Mesendoderm (in vitro differentiated cells): ENCODE results near the gene WASF3.

Source experiments
- DNase-seq: peaks from one replicate; pipeline ENCODE4 v3.0.0; 2013
- H2AK5ac ChIP-seq: 2 replicates; pipeline ENCODE4 v1.6.1; 2013; ENCODE audit warnings: low read length, inconsistent platforms
- H2BK120ac ChIP-seq: 2 replicates; pipeline ENCODE4 v1.6.1; 2013; ENCODE audit warnings: low read depth, mild to moderate bottlenecking, low read length, moderate library complexity, mixed read lengths
- H2BK15ac ChIP-seq: replicated peaks from 2 replicates; pipeline ENCODE4 v1.6.1; 2013; ENCODE audit warnings: low read depth, mild to moderate bottlenecking, moderate library complexity
- H2BK5ac ChIP-seq: 2 replicates; pipeline ENCODE4 v1.6.1; 2013; ENCODE audit warnings: low read length, inconsistent platforms
- H3K18ac ChIP-seq: 2 replicates; pipeline ENCODE4 v1.6.1; 2013; ENCODE audit warnings: mild to moderate bottlenecking, low read length, mixed read lengths
- H3K23ac ChIP-seq: one replicate; pipeline ENCODE4 v1.6.1; 2013; ENCODE audit warnings: low read length
- H3K27ac ChIP-seq: 2 replicates; pipeline ENCODE4 v1.5.1; 2013; ENCODE audit warnings: low read depth, mild to moderate bottlenecking, inconsistent platforms, low read length, moderate library complexity
- H3K27me3 ChIP-seq: 2 replicates; pipeline ENCODE4 v1.6.1; 2013; ENCODE audit warnings: low read length, control low read depth, mild to moderate bottlenecking, inconsistent platforms; ENCODE audit not compliant: insufficient read depth, poor library complexity
- H3K36me3 ChIP-seq: 2 replicates; pipeline ENCODE4 v1.6.1; 2013; ENCODE audit warnings: low read length, inconsistent platforms; ENCODE audit not compliant: control insufficient read depth, insufficient read depth
- H3K4ac ChIP-seq: one replicate; pipeline ENCODE4 v1.6.1; 2013; ENCODE audit warnings: low read depth, mild to moderate bottlenecking, low read length, moderate library complexity
- H3K4me1 ChIP-seq: 2 replicates; pipeline ENCODE4 v1.6.1; 2013; ENCODE audit warnings: low read depth, low read length, inconsistent platforms; ENCODE audit not compliant: control insufficient read depth
- H3K4me2 ChIP-seq: 2 replicates; pipeline ENCODE4 v1.6.1; 2013; ENCODE audit warnings: low read length
- H3K4me3 ChIP-seq: 2 replicates; pipeline ENCODE4 v1.5.1; 2013; ENCODE audit warnings: mild to moderate bottlenecking, low read length
- H3K56ac ChIP-seq: one replicate; pipeline ENCODE4 v1.6.1; 2013; ENCODE audit warnings: low read length
- H3K79me1 ChIP-seq: 2 replicates; pipeline ENCODE4 v1.6.1; 2013; ENCODE audit warnings: low read length, inconsistent platforms
- H3K79me2 ChIP-seq: 2 replicates; pipeline ENCODE4 v1.6.1; 2013; ENCODE audit warnings: mild to moderate bottlenecking, low read length; ENCODE audit not compliant: control insufficient read depth, insufficient read depth
- H3K9ac ChIP-seq: 2 replicates; pipeline ENCODE4 v1.6.1; 2013; ENCODE audit warnings: low read length, inconsistent platforms
- H4K5ac ChIP-seq: one replicate; pipeline ENCODE4 v1.6.1; 2013; ENCODE audit warnings: low read length
- H4K8ac ChIP-seq: one replicate; pipeline ENCODE4 v1.6.1; 2013; ENCODE audit warnings: low read depth, mild to moderate bottlenecking, control low read depth, low read length, moderate library complexity
- WGBS: extraction: QIAGEN DNeasy Blood & Tissue Kit; methylation state at CpG from one replicate; pipeline ENCODE4 v1.1.7; 2013; ENCODE audit warnings: low lambda C conversion rate, missing lambda C conversion rate; ENCODE audit not compliant: insufficient coverage; ENCODE audit errors: extremely low coverage; 5-methylcytosine and 5-hydroxymethylcytosine counted together

Gene WASF3

DNA sequence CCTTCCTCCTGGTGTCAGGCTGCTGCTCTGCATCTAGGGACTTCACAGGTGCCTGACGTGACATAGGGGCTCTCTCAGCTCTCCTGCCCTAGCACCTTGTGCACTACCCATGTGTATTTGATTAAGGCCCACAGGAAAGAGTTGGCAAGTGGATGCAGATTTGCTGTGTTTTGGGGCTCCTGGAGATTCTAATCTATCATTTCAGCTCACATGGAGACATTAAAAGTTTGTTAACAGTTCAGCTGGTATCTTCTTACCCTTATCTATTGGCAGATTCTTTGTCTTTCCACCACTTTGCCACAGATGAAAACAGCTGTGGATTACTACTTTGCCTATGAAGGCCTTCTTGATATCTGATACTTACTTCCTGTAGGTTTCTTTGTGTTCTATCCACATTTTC, 41.9 kb downstream of the WASF3 start:
- no peak overlapping the region for H2BK120ac ChIP-seq
- no peak overlapping the region for H2AK5ac ChIP-seq
- no peak overlapping the region for H3K4me2 ChIP-seq
- H4K5ac ChIP-seq = no peak overlapping the region
- H3K27me3 ChIP-seq = no peaks in the 10 kb centered on the region
- H2BK15ac ChIP-seq = no peak overlapping the region
- H3K56ac ChIP-seq = no peak overlapping the region
- WGBS = no CpG with 5 or more reads among the region's 1 CpG
- peaks cover 8% of the 10 kb centered on the region for H3K4me1 ChIP-seq
- H4K8ac ChIP-seq = no peak overlapping the region
- H3K79me2 ChIP-seq = peaks cover 5% of the 10 kb centered on the region
- no peak overlapping the region for H3K4me3 ChIP-seq
- no peak overlapping the region for H3K27ac ChIP-seq
- peak; percentile 43 for DNase-seq
- H2BK5ac ChIP-seq = no peak overlapping the region
- no peak overlapping the region for H3K18ac ChIP-seq
- H3K4ac ChIP-seq = no peak overlapping the region
- no peaks in the 10 kb centered on the region for H3K36me3 ChIP-seq
- H3K23ac ChIP-seq = no peak overlapping the region
- peaks cover 3% of the 10 kb centered on the region for H3K79me1 ChIP-seq
- no peak overlapping the region for H3K9ac ChIP-seq

DNA sequence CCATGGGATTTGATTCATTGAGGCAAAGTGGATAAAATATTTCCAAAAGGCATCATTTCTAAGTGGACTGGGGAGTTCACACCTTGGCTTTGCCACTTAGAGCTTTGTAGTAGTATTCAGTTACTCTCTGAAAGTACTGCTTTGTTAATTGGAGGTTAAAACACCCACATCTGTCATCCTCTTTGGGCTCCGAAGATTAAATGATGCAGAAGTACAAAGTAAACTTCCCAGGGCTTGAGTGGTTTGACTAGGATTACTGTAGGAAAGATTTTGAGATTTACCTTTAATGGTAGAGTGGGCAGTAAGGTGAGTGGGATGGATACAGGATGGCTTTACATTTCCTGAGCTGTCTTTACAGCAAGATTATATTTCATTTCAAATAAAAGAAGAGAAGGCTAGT, 42.4 kb downstream of the WASF3 start:
- no peak overlapping the region for H4K5ac ChIP-seq
- H3K4ac ChIP-seq = no peak overlapping the region
- H3K27me3 ChIP-seq = no peaks in the 10 kb centered on the region

DNA sequence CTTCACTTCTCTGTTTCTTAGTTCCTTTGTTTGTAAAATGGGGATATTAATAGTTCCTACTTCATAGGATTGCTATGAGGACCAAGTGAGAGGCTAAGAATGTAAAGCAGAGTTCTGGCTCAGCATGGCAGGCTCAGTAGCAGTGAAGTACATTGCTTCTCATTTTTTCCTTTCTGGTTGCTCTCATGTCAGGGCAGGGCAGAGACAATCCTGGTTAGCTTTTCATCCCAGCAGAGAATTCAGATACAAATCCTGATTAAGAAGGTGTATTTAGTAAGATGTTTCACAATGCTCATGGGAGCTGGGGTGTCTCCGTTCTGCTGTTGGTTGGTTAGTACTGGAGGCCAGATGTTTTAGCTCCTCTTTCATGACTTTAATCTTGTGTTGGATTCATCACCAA, 42.9 kb downstream of the WASF3 start:
- Histone ChIP-seq H2BK5ac (no peak overlapping the region), H4K8ac (no peak overlapping the region), H2AK5ac (no peak overlapping the region), H3K79me2 (peaks cover 5% of the 10 kb centered on the region), H2BK15ac (no peak overlapping the region), H3K4me2 (no peak overlapping the region), H2BK120ac (no peak overlapping the region), H3K79me1 (peaks cover 7% of the 10 kb centered on the region), H3K9ac (no peak overlapping the region), H4K5ac (peak overlapping the region; percentile 16), H3K56ac (no peak overlapping the region), H3K4me3 (no peak overlapping the region), H3K36me3 (no peaks in the 10 kb centered on the region), H3K27ac (no peak overlapping the region), H3K4ac (no peak overlapping the region), H3K4me1 (peaks cover 8% of the 10 kb centered on the region), H3K18ac (no peak overlapping the region), H3K27me3 (no peaks in the 10 kb centered on the region), H3K23ac (no peak overlapping the region)
- no peak for DNase-seq
- WGBS = no CpG with 5 or more reads among the region's 1 CpG

More for the DNA sequence above, 42.4 kb downstream of the WASF3 start:
- no peak overlapping the region for H2AK5ac ChIP-seq
- peaks cover 5% of the 10 kb centered on the region for H3K79me1 ChIP-seq
- no peak overlapping the region for H4K8ac ChIP-seq
- no peak overlapping the region for H2BK5ac ChIP-seq
- peaks cover 8% of the 10 kb centered on the region for H3K4me1 ChIP-seq
- H3K56ac ChIP-seq = no peak overlapping the region
- no peak overlapping the region for H2BK120ac ChIP-seq
- H3K9ac ChIP-seq = no peak overlapping the region
- H3K36me3 ChIP-seq = no peaks in the 10 kb centered on the region
- WGBS = no CpG with 5 or more reads among the region's 1 CpG
- H3K18ac ChIP-seq = no peak overlapping the region
- H2BK15ac ChIP-seq = no peak overlapping the region
- no peak overlapping the region for H3K23ac ChIP-seq
- no peak overlapping the region for H3K4me3 ChIP-seq
- peaks cover 5% of the 10 kb centered on the region for H3K79me2 ChIP-seq
- H3K4me2 ChIP-seq = no peak overlapping the region
- H3K27ac ChIP-seq = no peak overlapping the region
- DNase-seq = no peak

DNA sequence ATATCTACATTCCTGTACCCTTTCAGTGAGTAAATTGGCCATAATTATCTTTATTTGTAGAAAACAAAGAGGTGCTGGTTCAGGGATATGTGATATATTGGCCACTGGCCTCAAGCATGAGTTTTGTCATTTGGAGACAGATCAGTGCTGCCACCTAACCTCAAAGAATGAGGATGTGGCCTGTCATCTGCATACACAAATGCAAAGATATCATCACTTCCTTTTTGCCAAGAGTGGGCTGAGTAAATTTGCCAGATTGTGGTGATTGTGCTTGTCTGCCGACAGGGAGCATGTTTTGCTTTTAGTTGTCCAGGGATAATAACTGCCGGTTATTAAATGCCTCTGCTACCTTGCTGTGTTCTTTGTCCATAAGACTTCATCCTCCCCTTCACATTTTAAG, 44.2 kb downstream of the WASF3 start:
- H3K4me2 ChIP-seq = no peak overlapping the region
- H3K27ac ChIP-seq = no peak overlapping the region
- no peak overlapping the region for H2BK120ac ChIP-seq
- H3K79me2 ChIP-seq = peaks cover 5% of the 10 kb centered on the region
- H3K4me1 ChIP-seq = peaks cover 8% of the 10 kb centered on the region
- no CpG with 5 or more reads among the region's 2 CpGs for WGBS
- no peaks in the 10 kb centered on the region for H3K27me3 ChIP-seq
- H3K56ac ChIP-seq = no peak overlapping the region
- no peak overlapping the region for H3K4me3 ChIP-seq
- H3K23ac ChIP-seq = no peak overlapping the region
- peak; percentile 73 for DNase-seq
- H3K36me3 ChIP-seq = no peaks in the 10 kb centered on the region
- no peak overlapping the region for H2BK15ac ChIP-seq
- H3K4ac ChIP-seq = no peak overlapping the region
- no peak overlapping the region for H4K5ac ChIP-seq
- H4K8ac ChIP-seq = no peak overlapping the region
- peaks cover 7% of the 10 kb centered on the region for H3K79me1 ChIP-seq
- H2AK5ac ChIP-seq = no peak overlapping the region
- H2BK5ac ChIP-seq = no peak overlapping the region
- no peak overlapping the region for H3K9ac ChIP-seq
- no peak overlapping the region for H3K18ac ChIP-seq

DNA sequence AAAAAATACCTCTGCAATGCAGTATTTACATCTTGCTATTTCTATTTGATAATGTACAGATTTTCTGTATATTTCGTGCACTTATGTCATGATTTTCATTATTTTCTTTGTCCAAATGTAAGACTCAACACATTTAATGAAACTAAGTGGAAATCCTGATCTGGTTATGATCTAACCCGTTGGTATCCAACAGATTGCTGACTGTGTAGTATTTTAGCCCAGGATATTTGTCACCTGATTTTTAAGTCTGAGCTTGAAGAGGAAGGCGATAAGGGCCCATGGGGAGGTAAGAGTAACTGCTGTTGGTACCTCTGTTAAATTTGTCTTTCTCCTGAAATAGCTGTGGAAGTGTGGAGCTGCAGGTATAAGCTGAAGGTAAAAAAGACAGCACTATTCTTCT, 45.3 kb downstream of the WASF3 start:
- no CpG with 5 or more reads among the region's 3 CpGs for WGBS
- H2BK15ac ChIP-seq = no peak overlapping the region

DNA sequence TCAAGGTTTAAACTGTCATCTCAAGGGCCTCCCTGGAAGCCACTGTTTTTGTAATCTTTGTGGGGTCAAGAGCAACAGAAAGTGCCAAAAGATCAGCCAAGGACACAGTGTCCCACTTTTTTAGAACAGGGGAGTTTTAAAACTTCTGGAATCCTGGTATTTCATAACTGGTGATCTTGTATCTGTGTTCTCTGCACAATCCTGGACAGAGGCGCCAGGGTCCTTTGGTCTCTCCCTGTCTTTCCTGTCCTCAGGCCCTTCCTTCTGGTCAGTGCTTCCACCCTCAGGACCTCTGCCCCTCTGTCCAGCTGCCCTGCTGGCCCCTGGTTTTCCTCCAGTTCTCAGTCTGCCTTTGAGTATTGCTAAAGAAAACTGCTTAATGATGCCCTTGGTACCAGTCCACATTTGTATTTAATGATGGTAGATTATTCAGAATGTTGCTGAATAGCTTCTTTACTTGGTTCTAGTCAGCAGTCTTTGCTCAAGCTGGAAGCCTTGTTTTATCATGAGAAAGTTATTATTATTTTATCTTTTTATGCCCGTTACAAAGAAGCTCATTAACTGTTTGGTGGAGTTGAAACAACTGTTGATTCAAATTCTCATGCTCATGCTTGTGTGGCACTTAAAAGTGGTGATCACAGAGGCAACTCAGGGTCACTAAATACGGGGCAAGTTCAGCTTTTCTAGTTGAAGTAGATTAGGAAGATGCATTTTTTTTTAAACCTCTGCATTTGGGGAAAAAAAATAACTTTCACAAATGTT, 47.5 kb downstream of the WASF3 start:
- Histone ChIP-seq H4K5ac (no peak overlapping the region), H2BK120ac (no peak overlapping the region), H4K8ac (no peak overlapping the region), H3K79me1 (peaks cover 7% of the 10 kb centered on the region), H2BK5ac (no peak overlapping the region), H3K23ac (no peak overlapping the region), H3K56ac (no peak overlapping the region), H2BK15ac (no peak overlapping the region), H3K4me2 (no peak overlapping the region), H3K9ac (no peak overlapping the region), H3K36me3 (no peaks in the 10 kb centered on the region), H3K27ac (no peak overlapping the region), H3K4ac (no peak overlapping the region), H3K27me3 (no peaks in the 10 kb centered on the region), H3K18ac (no peak overlapping the region), H2AK5ac (no peak overlapping the region), H3K79me2 (peaks cover 5% of the 10 kb centered on the region), H3K4me3 (no peak overlapping the region), H3K4me1 (peaks cover 1% of the 10 kb centered on the region)
- WGBS = no CpG with 5 or more reads among the region's 3 CpGs
- DNase-seq = no peak

More for the DNA sequence above, 45.3 kb downstream of the WASF3 start:
- Histone ChIP-seq H3K4me3 (no peak overlapping the region), H3K36me3 (no peaks in the 10 kb centered on the region), H3K27me3 (no peaks in the 10 kb centered on the region), H3K4me1 (peaks cover 8% of the 10 kb centered on the region), H3K56ac (no peak overlapping the region), H3K18ac (no peak overlapping the region), H3K4me2 (no peak overlapping the region), H3K27ac (no peak overlapping the region), H3K9ac (no peak overlapping the region), H3K4ac (no peak overlapping the region), H2AK5ac (no peak overlapping the region), H4K5ac (no peak overlapping the region), H3K79me1 (peaks cover 7% of the 10 kb centered on the region), H2BK5ac (no peak overlapping the region), H4K8ac (no peak overlapping the region), H2BK120ac (no peak overlapping the region), H3K79me2 (peaks cover 5% of the 10 kb centered on the region), H3K23ac (no peak overlapping the region)
- no peak for DNase-seq
